ACC112 (cell line): ENCODE results near the gene PCYOX1L.

Experiments used
- H2AFZ ChIP-seq: fragments of 200-600 bp; sonication (generic); one replicate; pipeline ENCODE4 v1.6.0; 2017; ENCODE audit warnings: antibody characterized with exemption, low read length; ENCODE audit not compliant: unreplicated experiment
- H3K27ac ChIP-seq: fragments of 200-600 bp; sonication (generic); 2 replicates; pipeline ENCODE4 v1.5.1; 2014; ENCODE audit warnings: low read depth, mild to moderate bottlenecking, antibody characterized with exemption, low read length, moderate library complexity
- H3K27me3 ChIP-seq: fragments of 200-600 bp; sonication (generic); 2 replicates; pipeline ENCODE4 v1.6.1; 2014; ENCODE audit warnings: mild to moderate bottlenecking, antibody characterized with exemption, low read length, moderate library complexity, mixed read lengths; ENCODE audit not compliant: insufficient read depth
- H3K36me3 ChIP-seq: fragments of 200-600 bp; sonication (generic); 2 replicates; pipeline ENCODE4 v1.6.1; 2016; ENCODE audit warnings: mild to moderate bottlenecking, antibody characterized with exemption, low read length, moderate library complexity, mixed read lengths; ENCODE audit not compliant: insufficient read depth
- H3K4me1 ChIP-seq: fragments of 200-600 bp; sonication (generic); one replicate; pipeline ENCODE4 v1.6.1; 2016; ENCODE audit warnings: low read length, mixed read lengths; ENCODE audit not compliant: insufficient read depth, unreplicated experiment, control insufficient read depth
- H3K4me3 ChIP-seq: fragments of 200-600 bp; sonication (generic); 2 replicates; pipeline ENCODE4 v1.5.1; 2014; ENCODE audit warnings: mild to moderate bottlenecking, low read depth, low read length
- H3K79me2 ChIP-seq: fragments of 200-600 bp; sonication (generic); one replicate; pipeline ENCODE4 v1.6.0; 2016; ENCODE audit warnings: low read length; ENCODE audit not compliant: control insufficient read depth, unreplicated experiment, insufficient read depth

The PCYOX1L gene

DNA sequence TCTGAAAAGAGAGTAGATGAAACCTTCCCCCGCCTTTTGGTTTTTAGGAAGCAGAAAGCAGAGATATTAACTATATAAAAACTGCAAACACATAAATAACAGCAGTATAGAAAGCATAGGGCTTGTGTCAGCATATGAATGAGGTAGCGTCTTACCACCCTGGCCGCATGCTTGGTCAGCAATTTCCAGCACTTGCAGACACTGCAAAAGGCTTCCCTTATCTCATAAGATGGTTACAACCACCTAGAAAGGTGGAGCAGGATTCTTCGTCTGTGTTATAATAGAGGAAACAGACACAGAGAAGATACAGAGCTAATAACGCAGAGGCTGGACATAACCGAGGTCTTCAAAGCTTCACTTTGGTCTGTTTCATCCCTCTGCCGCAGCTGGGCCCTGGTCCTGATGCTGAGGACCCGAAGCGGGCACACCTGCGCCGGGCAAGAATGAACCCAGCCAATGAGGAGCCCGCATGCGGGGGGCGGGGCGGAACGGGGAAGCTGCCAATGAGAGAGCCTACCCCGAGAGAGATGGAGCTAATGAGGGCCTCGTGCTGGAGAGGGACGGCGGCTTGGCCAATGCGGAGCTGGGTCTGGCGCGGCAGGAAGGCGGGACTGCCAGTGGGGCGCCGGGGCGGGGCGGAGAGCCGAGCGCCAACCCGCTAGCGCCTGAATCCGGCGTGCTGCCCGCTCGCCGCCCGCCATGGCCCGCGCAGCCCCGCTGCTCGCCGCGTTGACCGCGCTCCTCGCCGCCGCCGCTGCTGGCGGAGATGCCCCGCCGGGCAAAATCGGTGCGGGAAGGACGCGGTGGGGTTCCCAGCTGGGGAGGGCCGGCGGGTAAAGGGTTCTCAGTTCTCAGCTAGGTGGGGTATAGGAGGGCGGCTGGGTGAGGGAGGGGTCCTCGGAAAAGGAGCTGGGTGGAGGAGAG lies at the start of gene PCYOX1L:
Gene PCYOX1L, plus strand, starts transcription at position 677 of the 924 bp plus-strand sequence. Its CDS starts 23 bp downstream, at position 700.
- Histone ChIP-seq H3K4me1 (peaks cover 11% of the 10 kb centered on the region), H3K4me3 (peak within 1 kb of the TSS; percentile 89), H3K27me3 (no peaks in the 10 kb centered on the region), H3K36me3 (peaks cover 10% of the 10 kb centered on the region), H3K27ac (no peak within 1 kb of the TSS), H2AFZ (peak within 1 kb of the TSS; percentile 77), H3K79me2 (no peaks in the 10 kb centered on the region)

- Histone ChIP-seq H2AFZ (no peak overlapping the region), H3K79me2 (no peaks in the 10 kb centered on the region), H3K4me3 (no peak overlapping the region), H3K36me3 (no peaks in the 10 kb centered on the region), H3K4me1 (no peaks in the 10 kb centered on the region), H3K27me3 (no peaks in the 10 kb centered on the region), H3K27ac (no peak overlapping the region)
Measured at GRCh38 chr5:149309354-149309753, 48.5 kb upstream of the PCYOX1L start.

DNA sequence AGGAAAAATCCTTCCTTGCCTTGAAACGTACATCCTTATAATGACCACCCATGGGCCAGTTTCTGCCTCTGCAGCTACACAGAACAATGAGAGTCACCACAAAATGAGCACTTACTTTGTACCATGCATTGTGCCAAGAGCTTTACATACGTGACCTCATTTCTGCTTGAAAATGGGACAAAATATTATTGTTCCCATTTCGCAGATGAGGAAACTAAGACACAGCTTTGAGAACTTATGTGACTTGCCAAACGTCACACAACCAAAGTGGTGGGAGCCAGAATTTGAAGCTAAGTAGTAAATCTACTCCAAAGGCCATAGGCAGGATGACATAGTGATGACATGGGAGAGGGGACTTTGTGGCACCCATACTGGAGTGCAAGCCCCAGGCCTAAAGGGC lies 47.4 kb upstream of the PCYOX1L start:
- no peaks in the 10 kb centered on the region for H3K36me3 ChIP-seq
- no peaks in the 10 kb centered on the region for H3K79me2 ChIP-seq
- H3K27ac ChIP-seq = no peak overlapping the region
- no peak overlapping the region for H3K4me3 ChIP-seq
- H3K27me3 ChIP-seq = no peaks in the 10 kb centered on the region
- no peak overlapping the region for H2AFZ ChIP-seq
- H3K4me1 ChIP-seq = no peaks in the 10 kb centered on the region

DNA sequence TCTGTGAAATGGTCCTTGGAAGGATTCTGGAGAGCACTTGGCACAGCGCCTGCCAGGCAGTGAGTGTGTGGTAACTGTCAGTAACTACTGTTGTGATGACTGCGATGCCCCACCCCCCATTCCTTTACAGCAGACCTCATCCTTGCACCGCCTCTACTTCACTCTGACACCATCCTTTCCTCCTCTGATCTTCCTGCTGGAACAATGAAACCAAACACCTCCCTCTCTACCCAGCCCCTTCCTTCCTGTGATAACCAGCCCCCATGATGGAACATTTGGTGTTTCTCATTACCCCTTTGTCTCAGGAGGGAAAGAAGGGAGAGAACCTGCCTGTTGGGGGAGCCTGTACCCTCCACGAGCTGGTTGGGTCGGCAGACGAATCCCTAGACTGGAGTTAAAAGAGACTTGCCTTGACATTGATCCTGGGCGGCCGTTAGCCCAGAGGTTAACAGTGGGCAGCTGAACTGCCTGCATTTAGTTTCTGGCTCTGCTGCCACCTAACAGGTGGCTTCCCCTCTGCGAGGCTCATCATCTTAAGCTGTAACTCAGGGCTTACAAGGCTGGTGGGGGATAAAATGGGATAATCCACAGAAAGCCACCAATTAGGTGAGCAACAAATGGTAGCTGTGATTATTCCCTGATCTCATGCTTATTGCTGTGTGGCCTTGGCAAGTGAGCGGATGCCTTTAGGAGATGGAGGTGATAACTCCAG lies 46.7 kb upstream of the PCYOX1L start:
- Histone ChIP-seq H3K36me3 (no peaks in the 10 kb centered on the region), H3K4me1 (no peaks in the 10 kb centered on the region), H3K27ac (no peak overlapping the region), H3K79me2 (no peaks in the 10 kb centered on the region), H3K4me3 (no peak overlapping the region), H2AFZ (no peak overlapping the region), H3K27me3 (no peaks in the 10 kb centered on the region)

- no peaks in the 10 kb centered on the region for H3K36me3 ChIP-seq
- no peak overlapping the region for H2AFZ ChIP-seq
- H3K79me2 ChIP-seq = no peaks in the 10 kb centered on the region
- H3K4me3 ChIP-seq = no peak overlapping the region
- H3K27me3 ChIP-seq = no peaks in the 10 kb centered on the region
- H3K4me1 ChIP-seq = no peaks in the 10 kb centered on the region
- H3K27ac ChIP-seq = no peak overlapping the region
Measured at GRCh38 chr5:149313151-149313841, 44.5 kb upstream of the PCYOX1L start.

GRCh38 chr5:149314571-149315111 lies 43.2 kb upstream of the PCYOX1L start:
- H3K27ac ChIP-seq = no peak overlapping the region
- H3K36me3 ChIP-seq = no peaks in the 10 kb centered on the region
- H3K27me3 ChIP-seq = no peaks in the 10 kb centered on the region
- no peak overlapping the region for H3K4me3 ChIP-seq
- H3K4me1 ChIP-seq = no peaks in the 10 kb centered on the region
- H2AFZ ChIP-seq = no peak overlapping the region
- H3K79me2 ChIP-seq = no peaks in the 10 kb centered on the region

- peaks cover 7% of the 10 kb centered on the region for H3K4me1 ChIP-seq
- H3K79me2 ChIP-seq = no peaks in the 10 kb centered on the region
- no peak overlapping the region for H3K27ac ChIP-seq
- no peaks in the 10 kb centered on the region for H3K27me3 ChIP-seq
- no peak overlapping the region for H2AFZ ChIP-seq
- H3K36me3 ChIP-seq = no peaks in the 10 kb centered on the region
- H3K4me3 ChIP-seq = no peak overlapping the region
Measured at GRCh38 chr5:149315753-149316152, 42.1 kb upstream of the PCYOX1L start.

GRCh38 chr5:149317281-149318048 lies 40.4 kb upstream of the PCYOX1L start:
- H3K36me3 ChIP-seq = no peaks in the 10 kb centered on the region
- H3K4me3 ChIP-seq = no peak overlapping the region
- H3K4me1 ChIP-seq = peaks cover 15% of the 10 kb centered on the region
- no peak overlapping the region for H2AFZ ChIP-seq
- H3K79me2 ChIP-seq = no peaks in the 10 kb centered on the region
- H3K27me3 ChIP-seq = no peaks in the 10 kb centered on the region
- no peak overlapping the region for H3K27ac ChIP-seq

- H3K4me3 ChIP-seq = no peak overlapping the region
- H2AFZ ChIP-seq = no peak overlapping the region
- H3K27ac ChIP-seq = no peak overlapping the region
- H3K36me3 ChIP-seq = no peaks in the 10 kb centered on the region
- H3K79me2 ChIP-seq = no peaks in the 10 kb centered on the region
- H3K4me1 ChIP-seq = peaks cover 27% of the 10 kb centered on the region
- no peaks in the 10 kb centered on the region for H3K27me3 ChIP-seq
Measured at GRCh38 chr5:149319174-149319573, 38.7 kb upstream of the PCYOX1L start.
